GM12874 (cell line): ENCODE measurements around the gene CPA1.

ENCODE experiments used
- CTCF ChIP-seq: IDR thresholded peaks from 2 replicates; pipeline ENCODE4 v1.5.1; 2011; ENCODE audit warnings: low read depth, mild to moderate bottlenecking, control low read depth, low read length, moderate library complexity; ENCODE audit not compliant: insufficient read depth

The CPA1 gene

GRCh38 chr7:130350945-130351790, 29.1 kb upstream of the CPA1 start:
- TF ChIP-seq CTCF: no peak

GRCh38 chr7:130351791-130352090, 28.6 kb upstream of the CPA1 start:
- TF ChIP-seq CTCF: no peak

- TF ChIP-seq CTCF: no peak
These were observed 27.9 kb upstream of the CPA1 start for GRCh38 chr7:130352194-130353074.

GRCh38 chr7:130353196-130353595, 27.1 kb upstream of the CPA1 start:
- TF ChIP-seq CTCF: no peak

- no peak for TF ChIP-seq CTCF
These were observed 24.0 kb upstream of the CPA1 start for GRCh38 chr7:130356121-130356875.

GRCh38 chr7:130356876-130357611, 23.2 kb upstream of the CPA1 start:
- TF ChIP-seq CTCF: no peak
